OCI-LY7 (cell line): Measurements from ENCODE around the gene ARHGEF17. TPM values are rescaled to one million over a fixed set of nuclear protein-coding genes. Genes with fewer than 3 reads are reported as not detected.

Experiments used
- BruUV-seq: library from RNA; stranded (reverse); fragments of 400-500 nt; replicated peaks from 2 replicates; lab custom pipeline; 2021; lab: Mats Ljungman, UMichigan
- CTCF ChIA-PET: fragments of 300-600 bp; sonication (Branson Sonifier 250); formaldehyde crosslinking; loops from one replicate; lab custom pipeline; 2022; ENCODE audit warnings: antibody characterized with exemption; ENCODE audit not compliant: unreplicated experiment; lab: Charles Lee
- POLR2A ChIA-PET: fragments of 300-600 bp; sonication (Branson Sonifier 250); formaldehyde crosslinking; loops from one replicate; lab custom pipeline; 2022; ENCODE audit warnings: antibody characterized with exemption; lab: Charles Lee
- DNase-seq: peaks from one replicate; pipeline ENCODE4 v3.0.0-alpha.2; 2015; ENCODE audit warnings: low spot score
- H2AFZ ChIP-seq: fragments of 200-600 bp; sonication (generic), shearing (Covaris generic); 2 replicates; pipeline ENCODE4 v1.6.1; 2014; ENCODE audit warnings: mild to moderate bottlenecking, antibody characterized with exemption, low read length, moderate library complexity
- H3K27ac ChIP-seq: fragments of 200-600 bp; sonication (generic); 2 replicates; pipeline ENCODE4 v1.5.1; 2014; ENCODE audit warnings: mixed run types, low read depth, mild to moderate bottlenecking, moderate library complexity, low read length, inconsistent platforms; ENCODE audit not compliant: poor library complexity, severe bottlenecking
- H3K36me3 ChIP-seq: fragments of 200-600 bp; sonication (generic); 2 replicates; pipeline ENCODE4 v1.6.1; 2014; ENCODE audit warnings: mild to moderate bottlenecking, antibody characterized with exemption, low read length, moderate library complexity, mixed read lengths; ENCODE audit not compliant: insufficient read depth
- H3K4me1 ChIP-seq: fragments of 200-600 bp; sonication (generic); 2 replicates; pipeline ENCODE4 v1.5.1; 2014; ENCODE audit warnings: mild to moderate bottlenecking, low read length; ENCODE audit not compliant: insufficient read depth, poor library complexity, severe bottlenecking
- H3K4me2 ChIP-seq: fragments of 200-600 bp; sonication (generic); 2 replicates; pipeline ENCODE4 v1.6.1; 2014; ENCODE audit warnings: mild to moderate bottlenecking, low read length
- H3K4me3 ChIP-seq: fragments of 200-600 bp; sonication (generic); 2 replicates; pipeline ENCODE4 v1.5.1; 2014; ENCODE audit warnings: mild to moderate bottlenecking, low read depth, low read length; ENCODE audit not compliant: poor library complexity, severe bottlenecking
- H3K79me2 ChIP-seq: fragments of 200-600 bp; sonication (generic); 2 replicates; pipeline ENCODE4 v1.6.1; 2016; ENCODE audit warnings: low read depth, mild to moderate bottlenecking, low read length, moderate library complexity, mixed read lengths; ENCODE audit not compliant: insufficient read depth
- H3K9me2 ChIP-seq: fragments of 200-600 bp; sonication (generic); 2 replicates; pipeline ENCODE4 v1.6.1; 2016; ENCODE audit warnings: mild to moderate bottlenecking, low read length, mixed read lengths; ENCODE audit not compliant: insufficient read depth
- H3K9me3 ChIP-seq: fragments of 200-600 bp; sonication (generic); 2 replicates; pipeline ENCODE4 v1.6.1; 2014; ENCODE audit warnings: mild to moderate bottlenecking, mixed run types, low read length, mixed read lengths
- H4K20me1 ChIP-seq: fragments of 200-600 bp; sonication (generic); 2 replicates; pipeline ENCODE4 v1.6.1; 2014; ENCODE audit warnings: mild to moderate bottlenecking, antibody characterized with exemption, low read length, moderate library complexity, mixed read lengths; ENCODE audit not compliant: insufficient read depth
- CTCF ChIP-seq: fragments of 200-600 bp; sonication (generic); conservative IDR thresholded peaks from 2 replicates; pipeline ENCODE4 v1.5.1; 2014; ENCODE audit warnings: mild to moderate bottlenecking, antibody characterized with exemption, low read length, moderate library complexity, mixed read lengths
- EZH2phosphoT487 ChIP-seq: fragments of 200-600 bp; sonication (generic); IDR thresholded peaks from 2 replicates; pipeline ENCODE4 v1.6.1; 2018; ENCODE audit warnings: low read depth, borderline replicate concordance, mild to moderate bottlenecking, mixed run types, antibody characterized with exemption, low read length, moderate library complexity, mixed read lengths
- intact Hi-C: fragments of 100-400 bp; cut with micrococcal nuclease; formaldehyde crosslinking; loops from one replicate; pipeline ENCODE4 v1.10.0; 2022; ENCODE audit not compliant: unreplicated experiment
- total RNA-seq, 2 experiments: library from RNA; depleted of rRNA in 1 of 2; stranded (reverse); fragments of >200 nt in 1 of 2; shearing (Covaris generic) in 1 of 2; gene quantifications; 2 replicates each; pipeline ENCODE4 v1.2.3, GENCODE V29; 2014 to 2022

Gene ARHGEF17
- total RNA-seq, 2 experiments from 2014 or later, result 0.19 to 1.4 TPM

- Histone ChIP-seq H3K4me3 (no peak overlapping the region), H3K36me3 (no peaks in the 10 kb centered on the region), H3K4me1 (no peaks in the 10 kb centered on the region), H3K4me2 (no peak overlapping the region), H3K27ac (no peak overlapping the region), H2AFZ (no peak overlapping the region), H3K9me2 (no peaks in the 10 kb centered on the region), H3K9me3 (no peaks in the 10 kb centered on the region), H3K79me2 (no peaks in the 10 kb centered on the region), H4K20me1 (no peaks in the 10 kb centered on the region)
- no peak for DNase-seq
- BruUV-seq, result no TSS peak
- CTCF ChIA-PET, result no interaction called here
- POLR2A ChIA-PET, result no interaction called here
- no peak for TF ChIP-seq EZH2phosphoT487
- TF ChIP-seq CTCF, result no peak
- intact Hi-C loops, result no loop called here
Measured at GRCh38 chr11:73280626-73281025, 27.4 kb upstream of the ARHGEF17 start.

- ChIA-PET CTCF (interaction anchor here (0.6 kb wide), 1 partner anchor 37 kb away, joined by 7 read pairs; no protein-coding TSS in a partner anchor), POLR2A (no interaction called here)
- no peak for DNase-seq
- Histone ChIP-seq H3K4me2 (no peak overlapping the region), H3K9me2 (no peaks in the 10 kb centered on the region), H4K20me1 (no peaks in the 10 kb centered on the region), H3K9me3 (no peaks in the 10 kb centered on the region), H3K4me1 (no peaks in the 10 kb centered on the region), H3K36me3 (no peaks in the 10 kb centered on the region), H2AFZ (no peak overlapping the region), H3K79me2 (no peaks in the 10 kb centered on the region), H3K4me3 (no peak overlapping the region), H3K27ac (no peak overlapping the region)
- TF ChIP-seq EZH2phosphoT487 (no peak), CTCF (no peak)
- BruUV-seq, result no TSS peak
- intact Hi-C loops, result no loop called here
Measured at GRCh38 chr11:73281201-73281741, 26.8 kb upstream of the ARHGEF17 start.
